Measurements from ENCODE around the gene NTM.

Gene NTM

GRCh38 chr11:131760091-131761061 lies 390.0 kb downstream of the NTM start:
- Histone ChIP-seq H3K27ac (ENCODE audit: insufficient read depth, low read length, poor library complexity, severe bottlenecking) (no peak overlapping the region), H3K9me3 (ENCODE audit: control insufficient read depth, low read length) (no peaks in the 10 kb centered on the region), H3K4me3 (ENCODE audit: insufficient read depth, low read depth, low read length, poor library complexity, severe bottlenecking) (no peak overlapping the region), H3K36me3 (ENCODE audit: control insufficient read depth, insufficient read depth, low read length) (no peaks in the 10 kb centered on the region), H3K27me3 (replicated peaks; ENCODE audit: control insufficient read depth, insufficient read depth, low read length, poor library complexity, severe bottlenecking) (no peaks in the 10 kb centered on the region), H3K4me1 (ENCODE audit: control insufficient read depth, insufficient read depth, low read length, poor library complexity, severe bottlenecking) (no peaks in the 10 kb centered on the region)
- no peak for DNase-seq

GRCh38 chr11:131762346-131763110 lies 392.1 kb downstream of the NTM start:
- Histone ChIP-seq H3K36me3 (ENCODE audit: control insufficient read depth, insufficient read depth, low read length) (no peaks in the 10 kb centered on the region), H3K4me1 (ENCODE audit: control insufficient read depth, insufficient read depth, low read length, poor library complexity, severe bottlenecking) (no peaks in the 10 kb centered on the region), H3K27ac (ENCODE audit: insufficient read depth, low read length, poor library complexity, severe bottlenecking) (no peak overlapping the region), H3K4me3 (ENCODE audit: insufficient read depth, low read depth, low read length, poor library complexity, severe bottlenecking) (no peak overlapping the region), H3K9me3 (ENCODE audit: control insufficient read depth, low read length) (no peaks in the 10 kb centered on the region), H3K27me3 (replicated peaks; ENCODE audit: control insufficient read depth, insufficient read depth, low read length, poor library complexity, severe bottlenecking) (no peaks in the 10 kb centered on the region)
- no peak for DNase-seq

- DNase-seq: no peak
- no peaks in the 10 kb centered on the region for H3K4me1 ChIP-seq (ENCODE audit: control insufficient read depth, insufficient read depth, low read length, poor library complexity, severe bottlenecking)
- no peak overlapping the region for H3K4me3 ChIP-seq (ENCODE audit: insufficient read depth, low read depth, low read length, poor library complexity, severe bottlenecking)
- no peaks in the 10 kb centered on the region for H3K36me3 ChIP-seq (ENCODE audit: control insufficient read depth, insufficient read depth, low read length)
- no peaks in the 10 kb centered on the region for H3K9me3 ChIP-seq (ENCODE audit: control insufficient read depth, low read length)
- no peaks in the 10 kb centered on the region for H3K27me3 ChIP-seq (replicated peaks; ENCODE audit: control insufficient read depth, insufficient read depth, low read length, poor library complexity, severe bottlenecking)
- H3K27ac ChIP-seq (ENCODE audit: insufficient read depth, low read length, poor library complexity, severe bottlenecking): no peak overlapping the region
Observed at GRCh38 chr11:131763193-131763890, 392.9 kb downstream of the NTM start.

GRCh38 chr11:131764126-131764525 lies 393.7 kb downstream of the NTM start:
- no peak overlapping the region for H3K4me3 ChIP-seq (ENCODE audit: insufficient read depth, low read depth, low read length, poor library complexity, severe bottlenecking)
- H3K27me3 ChIP-seq (replicated peaks; ENCODE audit: control insufficient read depth, insufficient read depth, low read length, poor library complexity, severe bottlenecking): no peaks in the 10 kb centered on the region
- H3K36me3 ChIP-seq (ENCODE audit: control insufficient read depth, insufficient read depth, low read length): no peaks in the 10 kb centered on the region
- no peak for DNase-seq
- H3K4me1 ChIP-seq (ENCODE audit: control insufficient read depth, insufficient read depth, low read length, poor library complexity, severe bottlenecking): no peaks in the 10 kb centered on the region
- no peak overlapping the region for H3K27ac ChIP-seq (ENCODE audit: insufficient read depth, low read length, poor library complexity, severe bottlenecking)
- no peaks in the 10 kb centered on the region for H3K9me3 ChIP-seq (ENCODE audit: control insufficient read depth, low read length)

GRCh38 chr11:131764649-131765048 lies 394.2 kb downstream of the NTM start:
- Histone ChIP-seq H3K27me3 (replicated peaks; ENCODE audit: control insufficient read depth, insufficient read depth, low read length, poor library complexity, severe bottlenecking) (no peaks in the 10 kb centered on the region), H3K4me1 (ENCODE audit: control insufficient read depth, insufficient read depth, low read length, poor library complexity, severe bottlenecking) (no peaks in the 10 kb centered on the region), H3K9me3 (ENCODE audit: control insufficient read depth, low read length) (no peaks in the 10 kb centered on the region), H3K4me3 (ENCODE audit: insufficient read depth, low read depth, low read length, poor library complexity, severe bottlenecking) (no peak overlapping the region), H3K36me3 (ENCODE audit: control insufficient read depth, insufficient read depth, low read length) (no peaks in the 10 kb centered on the region), H3K27ac (ENCODE audit: insufficient read depth, low read length, poor library complexity, severe bottlenecking) (no peak overlapping the region)
- DNase-seq: no peak

GRCh38 chr11:131766637-131767036 lies 396.2 kb downstream of the NTM start:
- Histone ChIP-seq H3K9me3 (ENCODE audit: control insufficient read depth, low read length) (no peaks in the 10 kb centered on the region), H3K27ac (ENCODE audit: insufficient read depth, low read length, poor library complexity, severe bottlenecking) (no peak overlapping the region), H3K36me3 (ENCODE audit: control insufficient read depth, insufficient read depth, low read length) (no peaks in the 10 kb centered on the region), H3K4me3 (ENCODE audit: insufficient read depth, low read depth, low read length, poor library complexity, severe bottlenecking) (no peak overlapping the region), H3K4me1 (ENCODE audit: control insufficient read depth, insufficient read depth, low read length, poor library complexity, severe bottlenecking) (no peaks in the 10 kb centered on the region), H3K27me3 (replicated peaks; ENCODE audit: control insufficient read depth, insufficient read depth, low read length, poor library complexity, severe bottlenecking) (no peaks in the 10 kb centered on the region)
- DNase-seq: no peak

GRCh38 chr11:131767421-131767820 lies 397.0 kb downstream of the NTM start:
- Histone ChIP-seq H3K4me1 (ENCODE audit: control insufficient read depth, insufficient read depth, low read length, poor library complexity, severe bottlenecking) (no peaks in the 10 kb centered on the region), H3K27me3 (replicated peaks; ENCODE audit: control insufficient read depth, insufficient read depth, low read length, poor library complexity, severe bottlenecking) (no peaks in the 10 kb centered on the region), H3K36me3 (ENCODE audit: control insufficient read depth, insufficient read depth, low read length) (no peaks in the 10 kb centered on the region), H3K27ac (ENCODE audit: insufficient read depth, low read length, poor library complexity, severe bottlenecking) (no peak overlapping the region), H3K4me3 (ENCODE audit: insufficient read depth, low read depth, low read length, poor library complexity, severe bottlenecking) (no peak overlapping the region), H3K9me3 (ENCODE audit: control insufficient read depth, low read length) (no peaks in the 10 kb centered on the region)
- no peak for DNase-seq

GRCh38 chr11:131770801-131771200 lies 400.4 kb downstream of the NTM start:
- Histone ChIP-seq H3K36me3 (ENCODE audit: control insufficient read depth, insufficient read depth, low read length) (no peaks in the 10 kb centered on the region), H3K9me3 (ENCODE audit: control insufficient read depth, low read length) (no peaks in the 10 kb centered on the region), H3K27ac (ENCODE audit: insufficient read depth, low read length, poor library complexity, severe bottlenecking) (no peak overlapping the region), H3K27me3 (replicated peaks; ENCODE audit: control insufficient read depth, insufficient read depth, low read length, poor library complexity, severe bottlenecking) (no peaks in the 10 kb centered on the region), H3K4me3 (ENCODE audit: insufficient read depth, low read depth, low read length, poor library complexity, severe bottlenecking) (no peak overlapping the region), H3K4me1 (ENCODE audit: control insufficient read depth, insufficient read depth, low read length, poor library complexity, severe bottlenecking) (no peaks in the 10 kb centered on the region)
- no peak for DNase-seq

- no peak overlapping the region for H3K27ac ChIP-seq (ENCODE audit: insufficient read depth, low read length, poor library complexity, severe bottlenecking)
Observed at GRCh38 chr11:131771471-131771870, 401.1 kb downstream of the NTM start.

More at GRCh38 chr11:131771471-131771870, 401.1 kb downstream of the NTM start:
- no peaks in the 10 kb centered on the region for H3K27me3 ChIP-seq (replicated peaks; ENCODE audit: control insufficient read depth, insufficient read depth, low read length, poor library complexity, severe bottlenecking)
- no peaks in the 10 kb centered on the region for H3K9me3 ChIP-seq (ENCODE audit: control insufficient read depth, low read length)
- H3K4me1 ChIP-seq (ENCODE audit: control insufficient read depth, insufficient read depth, low read length, poor library complexity, severe bottlenecking): no peaks in the 10 kb centered on the region
- no peak overlapping the region for H3K4me3 ChIP-seq (ENCODE audit: insufficient read depth, low read depth, low read length, poor library complexity, severe bottlenecking)
- DNase-seq: no peak
- no peaks in the 10 kb centered on the region for H3K36me3 ChIP-seq (ENCODE audit: control insufficient read depth, insufficient read depth, low read length)

Measured in effector memory CD4-positive, alpha-beta T cell (primary cell).